Chondrocyte (in vitro differentiated cells): ENCODE measurements around the gene TMEM144. TPM values are rescaled to one million over a fixed set of nuclear protein-coding genes. Genes with fewer than 3 reads are reported as not detected.

ENCODE experiments used
- DNase-seq: peaks from one replicate; pipeline ENCODE4 v3.0.0; 2021; ENCODE audit warnings: mixed read lengths, low spot score
- H3K27ac Mint-ChIP-seq: one replicate; pipeline ENCODE4 v1.8.0; 2021; ENCODE audit warnings: mild to moderate bottlenecking, moderate library complexity, mixed read lengths; ENCODE audit not compliant: unreplicated experiment
- H3K27me3 Mint-ChIP-seq: 2 replicates; pipeline ENCODE4 v1.8.0; 2021; ENCODE audit warnings: low read depth, mixed read lengths
- H3K36me3 Mint-ChIP-seq: 2 replicates; pipeline ENCODE4 v1.8.0; 2021; ENCODE audit warnings: low read depth, mixed read lengths
- H3K4me1 Mint-ChIP-seq: 2 replicates; pipeline ENCODE4 v1.8.0; 2021; ENCODE audit warnings: low read depth, mild to moderate bottlenecking, mixed read lengths
- H3K4me3 Mint-ChIP-seq: one replicate; pipeline ENCODE4 v1.8.0; 2021; ENCODE audit warnings: mild to moderate bottlenecking, moderate library complexity, mixed read lengths; ENCODE audit not compliant: unreplicated experiment
- H3K9me3 Mint-ChIP-seq: 2 replicates; pipeline ENCODE4 v1.8.0; 2021; ENCODE audit warnings: low read depth, mixed read lengths
- CTCF ChIP-seq: fragments of 200-600 bp; sonication (generic); IDR thresholded peaks from 2 replicates; pipeline ENCODE4 v1.5.0; 2021; ENCODE audit warnings: antibody characterized with exemption, mild to moderate bottlenecking, moderate library complexity
- total RNA-seq: library from RNA; stranded (reverse); gene quantifications from 3 replicates; pipeline ENCODE4 v1.2.1, GENCODE V29; 2021

TMEM144 gene
- total RNA-seq, 1 donor from 2014 or later: 2.6 TPM

DNA sequence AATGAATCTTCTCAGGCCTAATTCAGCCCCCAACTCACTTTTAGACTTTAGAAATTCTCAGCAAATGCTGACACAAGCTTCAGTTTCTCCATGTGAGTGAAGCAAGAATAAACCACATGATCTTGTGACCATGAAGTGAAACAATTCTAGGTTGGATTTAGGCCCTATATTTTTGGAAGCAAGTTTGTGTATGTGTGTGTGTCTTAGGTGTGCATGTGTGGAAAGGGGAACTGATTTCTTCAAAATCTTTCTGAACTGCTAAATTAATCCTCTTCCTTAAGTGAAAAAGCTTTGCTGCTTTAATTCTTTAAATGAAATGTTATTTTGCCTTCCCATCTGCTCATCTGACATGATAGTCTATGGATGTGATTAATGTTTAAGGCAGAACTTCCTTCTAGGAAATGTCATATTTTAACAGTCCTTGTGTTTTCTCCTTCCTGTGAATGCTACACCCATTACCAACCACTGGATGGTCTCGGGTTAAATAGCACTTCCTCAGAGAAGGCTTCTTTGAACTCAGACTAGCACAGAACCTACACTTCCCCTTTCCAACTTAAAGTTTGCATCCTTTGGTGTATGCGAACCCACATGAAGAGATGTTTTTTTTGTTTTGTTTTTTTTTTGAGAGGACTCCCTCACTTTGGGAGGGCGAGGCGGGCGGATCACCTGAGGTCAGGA, 1.2 kb upstream of the TMEM144 start:
- peak overlapping the region; percentile 62 for H3K27ac Mint-ChIP-seq
- H3K27me3 Mint-ChIP-seq: no peaks in the 10 kb centered on the region
- peaks cover 10% of the 10 kb centered on the region for H3K9me3 Mint-ChIP-seq
- H3K4me3 Mint-ChIP-seq: no peak overlapping the region
- no peaks in the 10 kb centered on the region for H3K36me3 Mint-ChIP-seq
- peaks cover 25% of the 10 kb centered on the region for H3K4me1 Mint-ChIP-seq
- no peak for TF ChIP-seq CTCF
- DNase-seq: no peak

GRCh38 chr4:158211222-158211621, 936 bp downstream of the TMEM144 start:
- Mint-ChIP-seq H3K27ac (no peak overlapping the region), H3K4me1 (peaks cover 25% of the 10 kb centered on the region), H3K27me3 (no peaks in the 10 kb centered on the region), H3K4me3 (peak overlapping the region; percentile 79), H3K9me3 (peaks cover 5% of the 10 kb centered on the region), H3K36me3 (no peaks in the 10 kb centered on the region)
- no peak for TF ChIP-seq CTCF
- no peak for DNase-seq

DNA sequence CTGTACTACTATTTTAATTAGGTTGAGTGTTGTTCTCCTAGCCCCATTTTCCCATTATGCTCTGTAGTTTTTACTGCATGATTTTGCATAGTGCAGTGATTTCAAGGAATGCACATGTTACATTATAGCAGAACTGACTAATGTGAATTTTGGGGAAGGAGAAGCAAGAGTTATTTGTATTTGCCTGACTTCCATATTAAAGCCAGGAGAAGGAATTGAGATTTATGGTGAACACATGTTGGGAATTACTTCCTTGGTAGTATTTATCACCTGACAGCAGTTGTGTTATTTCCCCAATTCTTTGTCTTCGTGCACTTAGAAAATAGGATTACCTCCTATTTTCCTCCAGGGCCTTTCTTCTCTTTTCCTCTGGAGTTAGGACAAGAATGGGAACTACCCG, 3.2 kb downstream of the TMEM144 start:
- H3K36me3 Mint-ChIP-seq: peaks cover 1% of the 10 kb centered on the region
- peaks cover 18% of the 10 kb centered on the region for H3K4me1 Mint-ChIP-seq
- H3K9me3 Mint-ChIP-seq: no peaks in the 10 kb centered on the region
- no peak for TF ChIP-seq CTCF
- H3K27me3 Mint-ChIP-seq: no peaks in the 10 kb centered on the region
- no peak overlapping the region for H3K4me3 Mint-ChIP-seq
- DNase-seq: no peak
- H3K27ac Mint-ChIP-seq: no peak overlapping the region

GRCh38 chr4:158214856-158215255, 4.6 kb downstream of the TMEM144 start:
- no peaks in the 10 kb centered on the region for H3K27me3 Mint-ChIP-seq
- H3K4me3 Mint-ChIP-seq: no peak overlapping the region
- no peak for TF ChIP-seq CTCF
- H3K9me3 Mint-ChIP-seq: no peaks in the 10 kb centered on the region
- no peak for DNase-seq
- no peak overlapping the region for H3K27ac Mint-ChIP-seq
- H3K4me1 Mint-ChIP-seq: peaks cover 16% of the 10 kb centered on the region
- H3K36me3 Mint-ChIP-seq: peaks cover 1% of the 10 kb centered on the region

DNA sequence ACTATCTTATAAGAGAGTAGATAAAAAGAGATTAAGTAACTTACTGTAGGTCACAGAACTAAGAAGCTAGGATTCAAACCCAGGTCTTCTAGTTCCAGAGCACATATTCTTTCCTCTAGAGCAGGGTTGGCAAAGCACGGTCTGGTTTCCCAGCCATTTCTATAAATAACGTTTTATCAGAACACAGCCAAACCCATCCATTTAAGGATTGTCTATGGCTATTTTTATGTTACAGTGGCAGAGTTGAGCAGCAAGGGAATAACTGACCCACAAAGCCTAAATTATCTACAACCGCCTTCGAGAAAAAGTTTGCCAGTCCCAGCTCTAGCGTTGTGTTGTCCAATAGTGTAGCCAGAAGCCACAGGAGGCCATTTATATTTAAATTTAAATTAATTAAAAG, 7.5 kb downstream of the TMEM144 start:
- TF ChIP-seq CTCF: no peak
- Mint-ChIP-seq H3K27ac (no peak overlapping the region), H3K36me3 (peaks cover 7% of the 10 kb centered on the region), H3K4me1 (no peaks in the 10 kb centered on the region), H3K9me3 (no peaks in the 10 kb centered on the region), H3K27me3 (no peaks in the 10 kb centered on the region), H3K4me3 (no peak overlapping the region)
- DNase-seq: no peak
